Measurements from ENCODE around the gene NDUFS7.

The NDUFS7 gene

GRCh38 chr19:1364070-1364704 lies 19.5 kb upstream of the NDUFS7 start:
- Histone ChIP-seq H3K36me3 (ENCODE audit: low read depth) (peaks cover 52% of the 10 kb centered on the region), H3K27ac (ENCODE audit: poor library complexity, severe bottlenecking) (no peak overlapping the region)
- no peak for DNase-seq (ENCODE audit: low spot score)

GRCh38 chr19:1365319-1366269 lies 18.1 kb upstream of the NDUFS7 start:
- ATAC-seq (ENCODE audit: low read depth) (no peak), DNase-seq (ENCODE audit: low spot score) (no peak)
- Histone ChIP-seq H3K27ac (ENCODE audit: poor library complexity, severe bottlenecking) (no peak overlapping the region), H3K4me1 (ENCODE audit: insufficient read depth, poor library complexity, severe bottlenecking) (no peaks in the 10 kb centered on the region), H3K36me3 (ENCODE audit: low read depth) (peaks cover 46% of the 10 kb centered on the region), H3K4me3 (ENCODE audit: severe bottlenecking) (no peak overlapping the region), H3K27me3 (ENCODE audit: insufficient read depth, poor library complexity, severe bottlenecking) (no peaks in the 10 kb centered on the region), H3K9me3 (ENCODE audit: severe bottlenecking) (no peaks in the 10 kb centered on the region)
- TF ChIP-seq CTCF (IDR thresholded peaks at IDR 0.05; ENCODE audit: poor library complexity, severe bottlenecking) = no peak

More at GRCh38 chr19:1364070-1364704, 19.5 kb upstream of the NDUFS7 start:
- TF ChIP-seq CTCF (IDR thresholded peaks at IDR 0.05; ENCODE audit: poor library complexity, severe bottlenecking) = no peak
- no peaks in the 10 kb centered on the region for H3K27me3 ChIP-seq (ENCODE audit: insufficient read depth, poor library complexity, severe bottlenecking)
- H3K4me3 ChIP-seq (ENCODE audit: severe bottlenecking) = no peak overlapping the region
- H3K4me1 ChIP-seq (ENCODE audit: insufficient read depth, poor library complexity, severe bottlenecking) = no peaks in the 10 kb centered on the region
- H3K9me3 ChIP-seq (ENCODE audit: severe bottlenecking) = no peaks in the 10 kb centered on the region
- no peak for ATAC-seq (ENCODE audit: low read depth)

GRCh38 chr19:1366296-1366695 lies 17.4 kb upstream of the NDUFS7 start:
- no peaks in the 10 kb centered on the region for H3K4me1 ChIP-seq (ENCODE audit: insufficient read depth, poor library complexity, severe bottlenecking)
- no peak overlapping the region for H3K27ac ChIP-seq (ENCODE audit: poor library complexity, severe bottlenecking)
- no peak for TF ChIP-seq CTCF (IDR thresholded peaks at IDR 0.05; ENCODE audit: poor library complexity, severe bottlenecking)
- ATAC-seq (ENCODE audit: low read depth) (no peak), DNase-seq (ENCODE audit: low spot score) (no peak)
- no peaks in the 10 kb centered on the region for H3K9me3 ChIP-seq (ENCODE audit: severe bottlenecking)
- peaks cover 46% of the 10 kb centered on the region for H3K36me3 ChIP-seq (ENCODE audit: low read depth)
- no peaks in the 10 kb centered on the region for H3K27me3 ChIP-seq (ENCODE audit: insufficient read depth, poor library complexity, severe bottlenecking)
- no peak overlapping the region for H3K4me3 ChIP-seq (ENCODE audit: severe bottlenecking)

GRCh38 chr19:1366899-1367870 lies 16.5 kb upstream of the NDUFS7 start:
- Histone ChIP-seq H3K27me3 (ENCODE audit: insufficient read depth, poor library complexity, severe bottlenecking) (no peaks in the 10 kb centered on the region), H3K4me3 (ENCODE audit: severe bottlenecking) (no peak overlapping the region), H3K9me3 (ENCODE audit: severe bottlenecking) (no peaks in the 10 kb centered on the region), H3K36me3 (ENCODE audit: low read depth) (peaks cover 43% of the 10 kb centered on the region), H3K4me1 (ENCODE audit: insufficient read depth, poor library complexity, severe bottlenecking) (no peaks in the 10 kb centered on the region), H3K27ac (ENCODE audit: poor library complexity, severe bottlenecking) (no peak overlapping the region)
- TF ChIP-seq CTCF (IDR thresholded peaks at IDR 0.05; ENCODE audit: poor library complexity, severe bottlenecking) = no peak
- ATAC-seq (ENCODE audit: low read depth) = no peak
- DNase-seq (ENCODE audit: low spot score) = no peak
